ENCODE results near the gene PSAPL1. TPM values are rescaled to one million over a fixed set of nuclear protein-coding genes. Genes with fewer than 3 reads are reported as not detected.

Gene PSAPL1, protein sequence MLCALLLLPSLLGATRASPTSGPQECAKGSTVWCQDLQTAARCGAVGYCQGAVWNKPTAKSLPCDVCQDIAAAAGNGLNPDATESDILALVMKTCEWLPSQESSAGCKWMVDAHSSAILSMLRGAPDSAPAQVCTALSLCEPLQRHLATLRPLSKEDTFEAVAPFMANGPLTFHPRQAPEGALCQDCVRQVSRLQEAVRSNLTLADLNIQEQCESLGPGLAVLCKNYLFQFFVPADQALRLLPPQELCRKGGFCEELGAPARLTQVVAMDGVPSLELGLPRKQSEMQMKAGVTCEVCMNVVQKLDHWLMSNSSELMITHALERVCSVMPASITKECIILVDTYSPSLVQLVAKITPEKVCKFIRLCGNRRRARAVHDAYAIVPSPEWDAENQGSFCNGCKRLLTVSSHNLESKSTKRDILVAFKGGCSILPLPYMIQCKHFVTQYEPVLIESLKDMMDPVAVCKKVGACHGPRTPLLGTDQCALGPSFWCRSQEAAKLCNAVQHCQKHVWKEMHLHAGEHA
- 0.13 to 0.28 TPM (median 0.22 TPM) in 5 replicates for total RNA-seq (2022; extraction: Qiagen RNA extraction)

GRCh38 chr4:7434766-7435150 lies at the start of gene PSAPL1:
PSAPL1 (minus strand) TSS chr4:7434930; CDS start chr4:7434879, 51 bp downstream.

Other genes with a start within 250 kb of the PSAPL1 start
- gene SORCS2, start 242.4 kb downstream of the PSAPL1 start, total RNA-seq (2022; extraction: Qiagen RNA extraction), result 3.4 to 6.4 TPM (median 4.8 TPM) in 5 replicates

Data from A549 treated with Mapracorat at 1 μM for 4 hours (cell line).